GM12873 (cell line): Measurements from ENCODE around the gene PSME2.

Experiments used
- TF ChIP-seq, protein P1 (sequence below): IDR thresholded peaks from 2 replicates; pipeline ENCODE4 v1.5.1; 2012; ENCODE audit warnings: low read depth, mild to moderate bottlenecking, moderate library complexity, low read length, control low read depth; ENCODE audit not compliant: insufficient read depth; ENCODE audit errors: missing control alignments

The PSME2 gene

DNA sequence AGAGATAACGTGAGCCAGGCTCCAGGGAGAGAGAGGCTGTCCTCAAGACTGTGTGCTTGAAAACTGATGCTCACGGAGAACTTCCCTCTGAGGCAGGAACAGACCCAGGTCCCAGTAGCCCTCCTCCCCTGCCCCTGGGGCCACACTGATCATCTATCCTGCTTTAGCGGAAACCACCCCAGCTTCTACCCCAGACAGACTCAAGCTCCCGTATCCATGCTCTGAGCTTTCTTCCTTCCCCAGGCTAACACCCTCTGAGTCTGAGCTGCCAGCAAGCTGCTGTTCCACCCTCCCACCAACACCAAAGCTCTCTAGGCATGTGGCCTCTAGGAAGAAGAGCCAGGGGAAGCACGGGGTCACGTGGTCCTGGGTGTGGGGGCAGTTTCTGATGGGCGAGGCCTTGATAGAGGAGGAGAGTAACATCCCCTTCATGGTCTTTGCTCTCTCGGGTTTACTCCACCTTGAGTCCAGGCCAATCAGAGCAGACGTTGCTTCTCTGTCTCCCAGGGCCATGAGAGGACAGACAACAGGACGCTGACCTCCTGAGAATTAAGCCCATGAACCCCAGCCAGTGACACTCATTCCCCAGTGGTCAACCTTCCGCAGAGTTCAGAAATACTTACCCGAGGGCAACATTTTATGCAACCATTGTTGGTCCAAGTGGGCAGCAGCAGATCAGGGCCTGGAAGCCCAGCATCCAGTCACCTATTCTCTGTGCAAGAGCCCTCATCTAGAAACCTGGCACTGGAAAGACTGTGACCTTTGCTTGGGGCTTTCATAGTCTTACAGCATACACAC is 50.9 kb downstream of the PSME2 start:
- TF ChIP-seq, protein P1, sequence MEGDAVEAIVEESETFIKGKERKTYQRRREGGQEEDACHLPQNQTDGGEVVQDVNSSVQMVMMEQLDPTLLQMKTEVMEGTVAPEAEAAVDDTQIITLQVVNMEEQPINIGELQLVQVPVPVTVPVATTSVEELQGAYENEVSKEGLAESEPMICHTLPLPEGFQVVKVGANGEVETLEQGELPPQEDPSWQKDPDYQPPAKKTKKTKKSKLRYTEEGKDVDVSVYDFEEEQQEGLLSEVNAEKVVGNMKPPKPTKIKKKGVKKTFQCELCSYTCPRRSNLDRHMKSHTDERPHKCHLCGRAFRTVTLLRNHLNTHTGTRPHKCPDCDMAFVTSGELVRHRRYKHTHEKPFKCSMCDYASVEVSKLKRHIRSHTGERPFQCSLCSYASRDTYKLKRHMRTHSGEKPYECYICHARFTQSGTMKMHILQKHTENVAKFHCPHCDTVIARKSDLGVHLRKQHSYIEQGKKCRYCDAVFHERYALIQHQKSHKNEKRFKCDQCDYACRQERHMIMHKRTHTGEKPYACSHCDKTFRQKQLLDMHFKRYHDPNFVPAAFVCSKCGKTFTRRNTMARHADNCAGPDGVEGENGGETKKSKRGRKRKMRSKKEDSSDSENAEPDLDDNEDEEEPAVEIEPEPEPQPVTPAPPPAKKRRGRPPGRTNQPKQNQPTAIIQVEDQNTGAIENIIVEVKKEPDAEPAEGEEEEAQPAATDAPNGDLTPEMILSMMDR = no peak

GRCh38 chr14:24094841-24095270 is 51.6 kb downstream of the PSME2 start:
- TF ChIP-seq, protein P1 = no peak

DNA sequence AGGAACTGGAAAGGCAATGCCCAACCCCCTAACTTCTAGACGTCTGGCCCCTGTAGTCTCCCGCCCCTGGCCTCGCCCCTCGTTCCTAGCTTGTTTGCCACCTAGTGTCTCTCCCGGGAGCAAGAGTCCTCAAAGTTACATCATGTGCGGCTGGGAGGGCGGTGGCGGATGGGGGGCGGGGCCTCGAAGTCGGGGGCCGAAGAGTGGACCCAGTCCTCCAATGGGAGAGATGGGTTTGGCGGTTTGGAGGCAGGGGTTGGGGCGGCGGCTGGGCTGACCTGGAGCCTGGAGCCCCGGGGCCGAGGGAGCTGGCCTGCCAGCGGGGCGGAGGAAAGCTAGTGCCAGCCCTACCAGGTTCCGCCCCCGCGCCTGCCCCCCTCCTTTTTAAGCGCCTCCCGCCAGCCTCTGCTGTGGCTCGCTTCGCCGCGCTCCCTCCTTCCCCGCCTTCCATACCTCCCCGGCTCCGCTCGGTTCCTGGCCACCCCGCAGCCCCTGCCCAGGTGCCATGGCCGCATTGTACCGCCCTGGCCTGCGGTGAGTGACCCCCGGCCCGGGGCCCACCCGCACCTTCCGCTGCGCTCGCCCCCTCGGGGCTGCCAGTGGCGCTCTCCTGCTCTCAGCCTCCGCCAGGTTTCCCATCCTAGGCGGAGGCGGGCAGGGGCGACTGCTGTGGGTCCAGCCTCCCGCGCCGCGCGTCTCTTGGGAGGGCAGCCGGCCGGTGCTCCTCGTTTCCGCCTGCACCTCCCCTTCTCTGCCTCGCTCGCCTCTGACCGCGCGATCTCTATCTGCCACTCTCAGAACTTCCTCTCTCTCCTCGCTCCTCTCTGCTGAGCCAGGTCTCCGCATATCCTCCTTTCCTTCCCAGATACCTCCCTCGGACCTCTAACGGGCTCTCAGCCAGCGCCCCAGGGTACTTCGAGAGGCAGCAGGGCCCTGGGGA is 52.2 kb downstream of the PSME2 start, which contains the start of gene PCK2:
PCK2 (plus strand) TSS at position 411 of the 940 bp plus-strand sequence; CDS start at position 506, 95 bp downstream.
- TF ChIP-seq, protein P1 = no peak
